GM19324 (cell line): Measurements from ENCODE around the gene ZBTB20.

Experiments used
- ATAC-seq: cut with Tn5 transposase; IDR thresholded peaks from one replicate; pipeline ENCODE4 v1.9.1; 2021; ENCODE audit warnings: mild to moderate bottlenecking, moderate library complexity; ENCODE audit not compliant: unreplicated experiment, low FRiP score

The ZBTB20 gene

GRCh38 chr3:114608293-114608692 lies 538.8 kb downstream of the ZBTB20 start:
- no peak for ATAC-seq

GRCh38 chr3:114606336-114606735 lies 540.8 kb downstream of the ZBTB20 start:
- ATAC-seq, result no peak

- no peak for ATAC-seq
These were observed 546.5 kb downstream of the ZBTB20 start for GRCh38 chr3:114600571-114600970.

GRCh38 chr3:114597871-114598270 lies 549.2 kb downstream of the ZBTB20 start:
- ATAC-seq, result no peak

GRCh38 chr3:114597012-114597411 lies 550.1 kb downstream of the ZBTB20 start:
- no peak for ATAC-seq

GRCh38 chr3:114596147-114596546 lies 550.9 kb downstream of the ZBTB20 start:
- ATAC-seq, result no peak

- no peak for ATAC-seq
These were observed 551.5 kb downstream of the ZBTB20 start for GRCh38 chr3:114595522-114596028.

GRCh38 chr3:114590309-114591047 lies 556.6 kb downstream of the ZBTB20 start:
- no peak for ATAC-seq

GRCh38 chr3:114587986-114588385 lies 559.1 kb downstream of the ZBTB20 start:
- no peak for ATAC-seq

GRCh38 chr3:114586119-114586518 lies 561.0 kb downstream of the ZBTB20 start:
- no peak for ATAC-seq

- ATAC-seq, result no peak
These were observed 561.4 kb downstream of the ZBTB20 start for GRCh38 chr3:114585687-114586086.

GRCh38 chr3:114584734-114585371 lies 562.2 kb downstream of the ZBTB20 start:
- ATAC-seq, result no peak

- ATAC-seq, result peak; percentile 90
These were observed 564.2 kb downstream of the ZBTB20 start for GRCh38 chr3:114582929-114583328.

- ATAC-seq, result no peak
These were observed 574.6 kb downstream of the ZBTB20 start for GRCh38 chr3:114572364-114573062.

GRCh38 chr3:114571363-114571762 lies 575.7 kb downstream of the ZBTB20 start:
- no peak for ATAC-seq

- ATAC-seq, result no peak
These were observed 577.9 kb downstream of the ZBTB20 start for GRCh38 chr3:114569186-114569585.

GRCh38 chr3:114567771-114568170 lies 579.3 kb downstream of the ZBTB20 start:
- no peak for ATAC-seq

- ATAC-seq, result peak; percentile 8
These were observed 580.3 kb downstream of the ZBTB20 start for GRCh38 chr3:114566767-114567166.

GRCh38 chr3:114566162-114566755 lies 580.8 kb downstream of the ZBTB20 start:
- ATAC-seq, result peak; percentile 77

- ATAC-seq, result no peak
These were observed 581.9 kb downstream of the ZBTB20 start for GRCh38 chr3:114565216-114565615.

GRCh38 chr3:114563720-114564119 lies 583.4 kb downstream of the ZBTB20 start:
- ATAC-seq, result no peak
